GM19238 (cell line): ENCODE measurements around the gene TAF11.
A peak's percentile ranks its signal among the peaks of the same experiment; 100 is the strongest.
"Not testable (repeated sequence)": the region's sequence is repeated elsewhere in the genome, so short reads cannot be mapped to it uniquely, and the experiment has no call there.

ENCODE experiments used
- DNase-seq: peaks from one replicate; pipeline ENCODE4 v3.0.0; 2011; ENCODE audit warnings: low spot score; ENCODE audit not compliant: insufficient read length

The TAF11 gene, protein sequence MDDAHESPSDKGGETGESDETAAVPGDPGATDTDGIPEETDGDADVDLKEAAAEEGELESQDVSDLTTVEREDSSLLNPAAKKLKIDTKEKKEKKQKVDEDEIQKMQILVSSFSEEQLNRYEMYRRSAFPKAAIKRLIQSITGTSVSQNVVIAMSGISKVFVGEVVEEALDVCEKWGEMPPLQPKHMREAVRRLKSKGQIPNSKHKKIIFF

DNA sequence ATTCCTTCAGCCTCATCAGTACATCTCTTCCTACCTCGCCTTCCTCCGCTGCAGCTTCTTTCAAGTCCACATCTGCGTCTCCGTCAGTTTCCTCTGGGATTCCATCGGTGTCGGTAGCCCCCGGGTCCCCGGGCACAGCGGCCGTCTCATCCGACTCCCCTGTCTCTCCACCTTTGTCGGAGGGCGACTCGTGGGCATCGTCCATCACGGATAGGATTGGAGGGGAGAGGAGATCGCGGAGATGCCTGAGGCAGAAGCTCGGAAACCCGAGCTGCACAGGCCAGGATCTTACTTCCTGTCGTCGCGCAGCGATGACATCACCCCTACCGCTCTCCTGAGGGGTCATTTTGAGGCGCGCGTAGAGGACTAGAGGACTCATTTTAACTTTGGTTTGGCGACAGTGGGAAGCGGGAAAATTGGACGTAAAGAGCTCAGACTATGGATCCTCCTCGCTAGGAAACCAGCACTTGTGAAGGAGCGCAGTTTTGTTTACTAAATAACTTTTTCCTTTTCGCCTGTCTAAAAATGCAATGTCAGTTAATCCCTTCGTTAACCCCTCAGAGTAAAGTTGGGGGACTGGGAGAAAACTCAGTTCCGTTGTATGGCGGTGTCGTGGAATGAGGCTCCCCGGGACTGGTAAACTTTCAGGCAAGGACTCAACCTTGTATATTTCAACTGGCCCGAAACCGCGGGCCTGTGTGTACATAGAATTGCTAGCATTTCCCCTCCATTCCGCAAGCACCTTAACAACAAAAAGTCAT is at the start of gene TAF11:
TAF11 (minus strand) TSS at position 290 of the 761 bp plus-strand sequence; CDS start at position 205, 85 bp downstream.
- DNase-seq = peak; percentile 80

DNA sequence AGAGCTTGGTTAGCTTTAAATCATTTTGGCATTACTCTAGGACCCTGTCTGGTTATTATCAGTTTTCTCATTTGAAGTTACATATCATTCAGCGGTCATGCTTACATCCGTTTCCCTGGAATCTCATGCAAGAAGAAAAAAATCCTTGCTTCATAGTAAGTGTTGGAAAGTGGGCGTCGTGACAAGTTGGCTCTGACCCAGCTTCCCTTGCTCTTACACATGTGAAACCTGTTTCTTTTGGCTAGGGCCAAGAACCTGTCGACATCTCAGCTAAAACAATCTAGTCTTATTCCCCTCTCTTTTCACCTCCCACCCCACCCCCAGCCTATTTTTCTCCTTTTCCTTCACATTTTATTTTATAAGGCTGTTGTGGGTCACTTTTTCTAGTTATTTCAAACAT is 46.7 kb upstream of the TAF11 start:
- no peak for DNase-seq

DNA sequence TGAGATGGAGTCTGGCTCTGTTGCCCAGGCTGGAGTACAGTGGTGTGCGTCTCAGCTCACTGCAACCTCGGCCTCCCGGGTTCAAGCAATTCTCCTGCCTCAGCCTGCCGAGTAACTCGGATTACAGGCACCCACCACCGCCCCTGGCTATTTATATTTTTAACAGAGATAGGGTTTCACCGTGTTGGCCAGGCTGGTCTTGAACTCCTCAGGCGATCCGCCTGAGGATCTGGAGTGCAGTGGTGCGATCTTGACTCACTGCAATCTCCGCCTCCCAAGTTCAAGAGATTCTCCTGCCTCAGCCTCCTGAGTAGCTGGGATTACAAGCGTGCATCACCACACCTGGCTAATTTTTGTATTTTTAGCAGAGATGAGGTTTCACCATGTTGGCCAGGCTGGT is 44.4 kb upstream of the TAF11 start:
- not testable (repeated sequence) for DNase-seq

DNA sequence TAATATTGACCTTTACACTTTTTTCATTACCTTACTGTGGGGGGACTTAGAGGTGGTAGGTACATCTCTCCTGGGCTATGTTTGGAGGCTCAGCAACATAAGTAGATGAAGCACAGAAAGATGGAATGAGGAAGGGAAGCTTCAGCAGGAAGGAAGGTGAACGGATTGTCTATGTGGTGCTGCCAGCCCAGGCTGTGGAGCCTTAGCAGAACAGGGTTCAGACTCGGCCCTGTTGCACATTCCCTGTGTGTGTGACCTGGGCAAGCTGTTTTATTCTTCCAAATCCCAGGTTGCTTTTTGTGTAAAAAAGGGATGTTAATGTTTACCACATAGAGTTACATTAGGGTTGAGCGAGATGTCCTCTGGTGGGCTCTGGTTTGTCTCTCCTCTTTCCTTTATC is 42.4 kb upstream of the TAF11 start:
- DNase-seq = no peak

DNA sequence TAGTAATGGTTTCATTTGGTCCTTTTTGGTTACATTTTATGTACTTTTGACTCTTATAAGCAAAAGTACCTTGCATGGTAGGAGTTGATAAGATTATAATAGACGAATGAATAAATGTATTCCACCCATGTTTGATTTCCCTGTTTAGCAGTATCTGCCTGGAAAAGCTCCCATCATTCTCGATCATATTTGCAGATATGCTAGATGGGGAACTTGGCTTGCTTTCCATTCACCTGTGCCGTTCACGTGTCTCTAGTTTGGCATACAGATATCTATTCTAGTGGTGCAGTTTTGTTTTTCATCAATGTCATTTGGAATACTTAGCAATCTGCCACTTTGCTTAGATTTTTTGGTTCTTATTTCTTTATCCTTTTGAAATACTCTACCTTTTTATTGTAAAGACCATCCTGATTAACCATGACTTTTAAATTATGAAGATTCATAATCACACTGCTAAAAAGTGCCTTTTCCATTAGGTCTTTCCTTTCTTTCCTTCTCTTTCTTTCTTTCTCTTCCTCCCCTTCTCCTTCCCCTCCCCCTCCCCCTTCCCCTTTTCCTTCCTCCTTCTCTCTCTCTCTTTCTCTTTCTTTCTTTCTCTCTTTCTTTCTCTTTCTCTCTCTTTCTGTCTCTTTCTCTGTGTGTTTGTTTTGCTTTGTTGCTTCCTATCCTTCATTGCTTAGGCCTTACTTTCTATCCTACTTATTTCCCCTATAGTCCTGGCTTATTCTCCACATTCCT is 41.6 kb upstream of the TAF11 start:
- no peak for DNase-seq

DNA sequence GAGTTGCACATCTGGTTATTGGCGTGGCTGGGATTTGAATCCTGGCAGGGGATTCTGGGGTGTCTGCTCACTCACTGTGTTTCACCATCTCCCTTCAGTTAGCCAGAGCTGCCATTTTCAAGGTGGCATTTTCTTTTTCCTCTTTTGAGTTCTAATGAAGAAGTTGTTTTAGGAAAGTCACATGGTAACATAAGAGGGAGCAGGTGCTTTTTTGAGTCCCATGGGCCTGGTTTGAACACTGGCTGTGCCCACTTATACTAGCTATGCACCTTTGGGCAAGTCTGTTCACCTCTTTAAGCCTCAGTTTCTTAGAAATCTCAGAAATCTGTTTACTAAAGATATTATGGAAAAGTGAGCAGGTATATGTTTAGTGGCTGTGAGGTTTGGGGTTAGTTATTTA is 40.9 kb upstream of the TAF11 start:
- DNase-seq = no peak

DNA sequence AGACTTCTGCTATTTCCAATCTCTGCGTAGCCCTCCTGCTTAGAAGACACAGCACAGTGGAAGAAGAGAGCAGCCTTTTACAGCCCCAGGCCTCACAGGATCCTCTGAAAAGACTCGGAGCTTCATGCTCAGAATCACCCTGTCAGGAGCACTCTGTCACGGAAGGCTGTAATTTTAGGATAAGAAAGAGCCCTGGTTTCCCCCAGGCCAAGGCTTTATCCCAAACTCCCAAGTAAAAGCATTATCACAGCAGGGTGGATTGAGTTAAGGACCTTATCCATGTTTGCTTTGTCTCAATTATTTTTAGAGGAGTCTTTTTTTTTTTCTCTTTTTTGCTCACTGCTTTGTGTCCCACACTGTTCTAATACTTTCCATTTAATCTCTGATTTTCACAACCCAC is 40.4 kb upstream of the TAF11 start:
- no peak for DNase-seq

DNA sequence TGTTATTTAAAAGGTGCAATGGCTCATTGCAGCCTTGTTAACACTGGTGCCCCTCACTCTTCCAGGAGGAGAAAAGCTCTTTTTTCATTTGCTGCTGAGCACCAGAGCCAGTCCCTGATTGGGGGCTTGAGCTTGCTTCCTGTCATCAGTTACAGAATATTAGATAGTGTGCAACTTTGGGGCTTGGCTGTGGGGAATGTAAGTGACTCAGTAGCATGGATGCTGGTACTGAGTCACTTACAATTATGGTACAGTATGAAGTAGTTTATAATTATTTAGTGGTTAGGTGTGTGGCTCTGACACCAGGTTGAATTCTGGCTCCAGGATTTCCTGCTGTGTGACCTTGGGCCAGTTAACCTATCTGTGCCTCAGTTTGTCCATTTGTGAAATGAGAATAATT is 38.8 kb upstream of the TAF11 start:
- no peak for DNase-seq

DNA sequence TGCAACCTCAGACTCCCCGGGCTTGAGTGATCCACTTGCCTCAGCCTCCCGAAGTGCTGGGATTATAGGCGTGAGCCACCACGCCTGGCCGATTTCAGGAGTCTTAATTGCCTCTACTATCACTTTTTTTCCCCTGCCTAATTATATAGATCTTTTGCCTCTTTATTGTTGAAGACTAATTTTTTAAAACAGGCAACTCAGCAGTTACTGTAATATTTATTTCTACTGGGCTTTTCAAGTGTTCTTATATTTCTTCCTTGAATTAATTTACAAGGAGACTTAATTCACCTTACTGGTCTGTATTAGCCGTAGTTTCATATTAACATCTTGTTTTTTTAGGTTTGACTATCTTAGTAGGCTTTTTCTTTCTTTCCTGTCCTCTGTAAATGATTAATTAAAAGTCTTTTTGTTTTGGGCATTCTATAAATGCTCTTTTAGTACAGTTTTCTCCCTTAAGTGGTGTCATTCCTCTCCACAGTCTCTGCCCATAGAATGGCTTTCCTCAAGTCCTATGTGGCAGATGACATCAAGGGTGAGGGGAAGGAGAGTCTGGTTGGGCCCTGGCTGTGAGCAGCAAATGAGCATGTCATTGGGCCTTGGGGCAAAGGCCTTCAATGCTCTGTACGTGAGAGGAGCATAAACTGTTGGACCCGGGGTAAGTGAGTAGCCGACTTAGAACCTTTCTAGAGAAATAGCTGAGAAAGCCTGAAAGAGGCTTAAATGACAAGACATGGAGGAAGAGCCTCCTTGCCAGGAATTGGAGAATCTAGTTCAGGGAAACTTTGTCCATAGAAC is 37.2 kb upstream of the TAF11 start:
- DNase-seq = no peak

DNA sequence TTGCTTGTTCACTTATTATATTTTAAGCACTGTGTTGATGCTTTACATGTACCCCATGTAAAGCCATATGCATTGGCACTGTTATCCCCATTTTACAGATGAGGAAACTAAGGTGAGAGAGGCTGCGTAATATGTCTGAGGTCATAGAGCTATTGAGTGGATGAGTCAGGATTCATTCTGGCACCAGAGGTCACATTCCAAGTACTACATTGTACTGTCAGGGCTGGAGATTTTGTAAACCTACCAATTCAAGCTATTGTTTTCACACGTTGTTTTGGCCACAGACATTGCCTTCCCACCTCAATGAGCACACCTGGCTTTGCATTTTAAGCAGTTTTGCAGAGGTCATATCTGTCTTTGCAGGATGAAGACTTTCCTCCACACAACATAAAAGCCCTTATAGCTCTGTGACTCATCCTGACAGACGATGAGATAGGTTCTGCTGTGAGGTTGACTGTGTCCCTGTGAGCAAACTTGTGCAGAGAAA is 34.4 kb upstream of the TAF11 start:
- DNase-seq = no peak

DNA sequence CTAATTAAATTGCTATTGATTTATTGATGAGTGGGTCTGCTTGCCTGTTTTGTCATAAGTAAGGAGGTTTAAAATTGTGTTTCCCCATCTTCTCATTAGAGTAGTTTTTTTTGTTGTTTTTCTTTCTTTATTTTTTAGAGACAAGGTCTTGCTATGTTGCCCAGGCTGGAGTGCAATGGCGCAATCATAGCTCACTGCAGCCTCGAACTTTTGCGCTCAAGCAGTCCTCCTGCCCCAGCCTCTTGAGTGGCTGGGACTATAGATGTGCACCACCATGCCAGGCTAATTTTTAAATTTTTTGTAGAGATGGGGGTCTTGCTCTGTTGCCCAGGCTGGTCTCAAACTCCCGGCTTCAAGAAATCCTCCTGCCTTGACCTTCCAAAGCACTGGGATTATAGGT is 32.3 kb upstream of the TAF11 start:
- no peak for DNase-seq

DNA sequence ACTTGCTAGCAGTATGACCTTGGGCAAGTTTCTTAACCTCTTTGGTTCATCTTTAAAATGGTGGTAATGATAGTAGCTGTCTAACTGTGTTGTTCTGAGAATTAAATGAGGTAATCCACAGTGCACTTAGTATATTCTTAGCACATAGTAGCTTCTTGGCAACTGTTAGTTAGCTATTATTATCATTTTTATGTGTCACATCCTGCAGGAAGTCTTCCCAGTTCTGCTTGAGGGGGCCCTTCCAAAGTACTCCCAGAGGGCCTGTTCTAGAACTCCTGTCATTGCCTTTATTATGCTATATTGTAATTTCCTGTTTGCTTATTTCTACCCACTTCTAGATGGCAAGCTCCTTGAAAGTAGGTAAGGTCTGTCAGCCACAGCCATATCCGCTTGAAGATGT is 31.8 kb upstream of the TAF11 start:
- DNase-seq = no peak

DNA sequence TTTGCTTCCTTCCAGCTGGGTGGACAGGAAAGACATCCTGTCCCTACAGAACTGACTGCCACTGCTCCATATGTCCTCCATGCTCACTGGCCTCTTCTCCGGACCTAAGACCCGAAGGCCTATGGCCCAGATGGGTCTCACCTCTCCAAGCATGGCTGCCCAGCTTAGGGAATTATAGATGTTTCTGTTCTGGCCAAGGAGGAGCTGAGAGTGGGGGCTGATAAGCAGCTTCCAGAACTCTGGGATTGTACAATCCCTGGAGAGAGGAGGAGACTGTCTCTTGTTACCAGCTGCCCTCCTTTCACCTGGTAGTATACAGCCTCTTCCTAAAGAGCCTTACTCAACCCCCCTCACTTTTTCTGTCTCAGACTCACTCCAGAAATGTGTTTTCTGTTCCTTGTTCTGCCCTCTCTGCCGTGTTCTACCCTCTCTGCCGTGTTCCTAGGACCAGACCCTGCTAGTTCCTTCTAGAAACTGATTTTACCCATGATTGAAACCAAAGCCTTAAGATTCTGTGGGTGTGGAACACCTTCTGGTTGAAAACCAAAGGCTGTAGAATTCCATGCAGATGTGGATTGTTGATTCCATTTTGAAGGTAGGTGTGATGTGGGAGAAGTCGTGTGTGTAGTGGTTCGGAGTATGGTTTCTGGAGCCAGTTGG is 29.9 kb upstream of the TAF11 start:
- no peak for DNase-seq

DNA sequence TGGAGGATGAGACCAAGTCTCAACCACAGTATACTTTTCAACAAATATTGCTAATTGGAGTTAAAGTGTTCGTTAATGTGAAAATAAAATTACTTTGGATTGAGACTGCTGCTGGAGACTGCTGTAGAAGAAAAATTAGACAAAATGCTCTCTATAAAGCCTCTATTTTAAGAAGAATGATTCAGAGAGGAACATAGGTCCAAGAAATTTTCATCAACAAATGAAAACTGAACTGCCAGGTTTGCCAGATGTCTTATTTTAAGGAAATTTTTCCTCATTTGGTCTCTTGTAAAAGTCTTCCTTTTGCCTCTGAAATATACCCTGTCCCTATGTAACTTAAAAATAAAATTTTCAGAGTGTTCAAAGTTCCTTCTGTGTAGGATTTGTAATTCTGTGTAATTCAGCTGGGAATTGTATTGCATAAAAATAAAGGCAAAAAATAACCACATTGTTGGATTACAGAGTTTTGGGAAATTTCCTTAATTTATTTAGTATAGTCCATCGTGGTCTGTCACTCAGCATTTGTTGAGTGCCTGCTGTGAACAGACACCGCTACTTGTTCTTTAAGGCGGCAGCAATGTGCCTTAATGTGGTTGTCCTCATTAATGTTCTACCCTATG is 28.6 kb upstream of the TAF11 start:
- no peak for DNase-seq

DNA sequence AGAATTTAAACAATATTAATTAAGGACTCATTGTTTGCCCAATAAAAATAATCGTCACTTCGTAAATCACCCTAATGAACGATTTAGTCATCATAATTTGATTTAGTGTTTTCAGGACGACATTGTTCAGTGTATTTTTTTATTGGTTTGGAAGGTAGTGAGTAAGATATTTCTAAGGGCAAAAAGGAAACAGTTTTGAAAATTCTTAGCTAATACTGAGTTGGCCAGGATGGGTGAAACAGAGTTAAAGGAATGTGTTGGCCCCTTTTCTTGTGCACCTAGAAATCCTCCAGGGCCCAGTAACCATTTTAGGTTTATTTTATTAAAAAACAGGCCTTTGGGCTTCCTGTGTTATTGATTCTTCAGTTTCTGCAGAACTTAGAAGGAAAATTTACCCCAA is 26.5 kb upstream of the TAF11 start:
- no peak for DNase-seq

DNA sequence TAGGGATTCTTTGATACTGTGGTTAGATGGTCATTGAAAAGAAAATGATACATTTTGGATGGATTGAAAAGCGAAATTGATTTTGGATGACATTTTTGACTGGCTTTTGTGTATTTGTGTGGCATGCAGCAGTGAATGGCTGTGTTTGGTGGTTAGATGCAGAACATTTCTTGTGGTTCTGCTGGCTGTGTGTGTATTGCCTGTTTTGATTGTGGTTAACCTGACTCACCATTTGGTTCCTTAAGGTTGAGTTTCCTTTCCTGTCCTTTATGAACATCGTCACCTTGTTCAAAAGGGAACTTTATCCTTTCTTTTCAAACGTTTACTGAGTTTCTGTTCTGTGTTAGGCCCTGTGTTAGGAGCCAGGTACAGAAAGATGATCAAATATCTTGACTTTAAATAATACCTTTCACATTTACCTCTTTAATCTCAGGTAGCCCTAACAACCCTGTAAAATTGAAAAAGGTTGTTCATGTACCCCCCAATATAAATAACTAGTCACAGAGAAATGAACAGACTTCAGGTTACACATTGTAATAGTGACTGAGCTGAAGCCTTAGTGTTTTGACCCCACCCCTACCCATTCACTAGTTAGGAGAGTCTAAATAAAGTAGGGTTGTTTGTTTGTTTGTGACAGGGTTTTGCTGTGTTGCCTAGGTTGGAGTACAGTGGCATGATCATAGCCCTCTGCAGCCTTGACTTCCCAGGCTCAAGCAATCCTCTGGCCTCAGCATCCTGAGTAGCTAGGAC is 25.0 kb upstream of the TAF11 start:
- peak; percentile 25 for DNase-seq

DNA sequence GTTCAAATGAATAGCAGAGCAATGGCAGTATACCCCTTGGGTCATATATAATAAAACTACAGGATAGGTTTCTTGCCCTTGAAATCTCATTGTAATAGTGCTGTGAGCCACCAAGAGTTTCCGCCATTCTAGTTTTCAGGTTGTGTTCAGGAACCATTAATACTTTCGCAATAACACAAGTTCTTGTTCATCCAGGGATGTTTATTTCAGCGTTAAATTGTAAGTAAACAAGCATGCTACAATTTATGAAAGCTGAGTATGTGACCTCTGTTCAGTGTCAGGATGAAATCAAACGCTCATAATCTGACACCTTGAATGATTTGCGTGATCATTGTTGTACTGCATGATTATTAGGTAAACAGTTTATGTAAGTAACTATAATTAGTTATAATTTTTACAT is 24.0 kb upstream of the TAF11 start:
- DNase-seq = no peak

DNA sequence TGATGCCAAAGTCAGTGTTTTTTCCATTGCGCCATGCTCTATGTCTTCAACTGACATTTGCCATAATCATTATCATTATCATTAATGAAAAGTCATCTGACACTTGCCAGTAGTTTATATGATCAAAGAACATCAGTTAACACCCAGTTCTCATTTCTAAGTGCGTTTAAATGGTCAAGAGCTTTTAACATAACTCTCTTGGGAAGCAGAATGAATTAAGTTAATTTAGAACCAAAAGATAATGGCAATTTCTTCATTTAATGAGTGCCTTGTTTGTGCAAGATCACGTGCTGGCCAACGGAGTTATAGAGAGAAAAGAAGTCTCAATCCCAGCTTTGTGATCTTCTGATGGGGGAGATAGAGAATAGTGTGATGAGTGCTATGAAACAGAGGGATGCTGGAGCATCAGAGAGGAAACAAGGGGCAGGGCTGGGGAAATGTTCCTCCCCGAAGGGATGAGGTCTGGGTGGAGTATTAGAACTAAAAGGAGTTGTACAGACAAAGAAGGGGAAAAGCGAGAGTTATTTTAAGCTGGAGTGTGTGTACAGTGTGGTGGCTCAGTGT is 21.6 kb upstream of the TAF11 start:
- no peak for DNase-seq

DNA sequence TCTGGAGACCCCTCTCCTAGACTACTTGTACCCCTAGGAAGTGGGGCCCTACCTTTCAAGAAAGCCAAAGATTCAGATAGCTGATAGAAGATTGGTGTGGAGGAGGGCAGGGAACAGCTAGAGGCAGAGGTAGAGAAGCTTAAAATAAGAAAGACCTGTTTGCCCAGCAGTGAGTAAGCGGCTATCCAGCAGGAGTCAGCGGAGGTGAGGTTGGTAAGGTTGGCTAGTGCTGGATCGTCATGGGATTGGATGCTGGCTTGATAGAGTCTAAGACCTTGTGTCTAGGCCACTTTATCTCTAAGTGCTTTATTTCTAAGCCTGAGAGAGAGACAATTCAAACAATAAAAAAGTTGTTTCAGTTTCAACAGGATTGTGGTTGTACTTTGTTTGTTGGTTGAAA is 20.4 kb upstream of the TAF11 start:
- no peak for DNase-seq

DNA sequence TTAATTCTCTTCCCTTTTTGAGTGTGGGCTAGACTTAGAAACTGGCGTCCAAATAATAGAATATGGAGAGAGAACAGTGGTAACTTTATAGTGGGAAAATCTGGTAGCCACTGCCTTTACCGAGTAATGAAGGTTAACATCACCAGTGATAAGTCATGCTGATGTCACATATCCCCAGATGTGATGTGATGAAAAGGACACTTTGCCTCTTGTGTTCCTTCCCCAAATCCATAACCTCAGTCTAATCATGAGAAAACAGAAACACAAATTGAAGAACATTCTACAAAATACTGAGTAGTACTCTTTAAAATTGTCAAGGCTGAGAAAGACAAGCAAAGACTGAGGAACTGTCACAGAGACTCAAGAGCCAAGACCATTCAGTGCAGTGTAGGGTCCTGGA is 19.0 kb upstream of the TAF11 start:
- no peak for DNase-seq
